Amniotic stem cell (primary cell): ENCODE measurements around the gene YBX1.

Source experiments
- DNase-seq: peaks from one replicate; lab custom pipeline; 2025; lab: John Stamatoyannopoulos, UW

The YBX1 gene

GRCh38 chr1:42735056-42735455 is 52.8 kb downstream of the YBX1 start:
- no peak for DNase-seq

GRCh38 chr1:42735477-42736105 is 53.4 kb downstream of the YBX1 start:
- no peak for DNase-seq

- DNase-seq, result no peak
Observed at GRCh38 chr1:42736152-42736551, 53.9 kb downstream of the YBX1 start.

- DNase-seq, result no peak
Observed at GRCh38 chr1:42736571-42737200, 54.5 kb downstream of the YBX1 start.

- no peak for DNase-seq
Observed at GRCh38 chr1:42737257-42737656, 55.0 kb downstream of the YBX1 start.

GRCh38 chr1:42737986-42738677 is 55.9 kb downstream of the YBX1 start:
- DNase-seq, result no peak

- no peak for DNase-seq
Observed at GRCh38 chr1:42738678-42739226, 56.5 kb downstream of the YBX1 start.

GRCh38 chr1:42739753-42740700 is 57.8 kb downstream of the YBX1 start, which contains the start of gene CLDN19:
Gene CLDN19 (minus strand): TSS chr1:42740236. CDS start chr1:42740063, 173 bp downstream.
- DNase-seq, result no peak

- no peak for DNase-seq
Observed at GRCh38 chr1:42740851-42741580, 58.8 kb downstream of the YBX1 start.

- DNase-seq, result no peak
Observed at GRCh38 chr1:42741706-42742105, 59.5 kb downstream of the YBX1 start.

- no peak for DNase-seq
Observed at GRCh38 chr1:42742141-42742540, 59.9 kb downstream of the YBX1 start.

- DNase-seq, result no peak
Observed at GRCh38 chr1:42742617-42743316, 60.5 kb downstream of the YBX1 start.

GRCh38 chr1:42743317-42744147 is 61.3 kb downstream of the YBX1 start:
- no peak for DNase-seq

GRCh38 chr1:42744148-42744413 is 61.9 kb downstream of the YBX1 start:
- DNase-seq, result no peak

GRCh38 chr1:42745851-42746250 is 63.6 kb downstream of the YBX1 start:
- DNase-seq, result no peak

GRCh38 chr1:42746436-42747105 is 64.4 kb downstream of the YBX1 start:
- no peak for DNase-seq

- no peak for DNase-seq
Observed at GRCh38 chr1:42747125-42747524, 64.9 kb downstream of the YBX1 start.

GRCh38 chr1:42748021-42748420 is 65.8 kb downstream of the YBX1 start:
- no peak for DNase-seq
